H9 (cell line): ENCODE measurements around the gene PIGK. TPM values are rescaled to one million over a fixed set of nuclear protein-coding genes. Genes with fewer than 3 reads are reported as not detected.

Experiments used
- DNase-seq: peaks from one replicate; pipeline ENCODE4 v3.0.0-alpha.2; 2017
- H2AFZ ChIP-seq: one replicate; pipeline ENCODE4 v1.6.1; 2013; ENCODE audit warnings: mild to moderate bottlenecking, low read length, control low read depth, moderate library complexity
- H2AK5ac ChIP-seq: 2 replicates; pipeline ENCODE4 v1.6.1; 2013; ENCODE audit warnings: low read length, control low read depth, mixed read lengths; ENCODE audit not compliant: insufficient read length
- H2BK120ac ChIP-seq: one replicate; pipeline ENCODE4 v1.6.1; 2013; ENCODE audit warnings: low read depth, mild to moderate bottlenecking, low read length, control low read depth, inconsistent platforms; ENCODE audit not compliant: poor library complexity, severe bottlenecking
- H2BK12ac ChIP-seq: 2 replicates; pipeline ENCODE4 v1.6.1; 2013; ENCODE audit warnings: low read length, control low read depth, mixed read lengths, low read depth; ENCODE audit not compliant: insufficient read length
- H2BK15ac ChIP-seq: 2 replicates; pipeline ENCODE4 v1.6.1; 2013; ENCODE audit warnings: low read depth, low read length, control low read depth
- H2BK20ac ChIP-seq: one replicate; pipeline ENCODE4 v1.6.1; 2013; ENCODE audit warnings: low read depth, mild to moderate bottlenecking, low read length, control low read depth, inconsistent platforms; ENCODE audit not compliant: poor library complexity, severe bottlenecking
- H2BK5ac ChIP-seq: 2 replicates; pipeline ENCODE4 v1.6.1; 2013; ENCODE audit warnings: low read length, control low read depth, mixed read lengths; ENCODE audit not compliant: insufficient read length
- H3K14ac ChIP-seq: 2 replicates; pipeline ENCODE4 v1.6.1; 2013; ENCODE audit warnings: low read length, control low read depth; ENCODE audit not compliant: insufficient read depth
- H3K18ac ChIP-seq: 2 replicates; pipeline ENCODE4 v1.6.1; 2013; ENCODE audit warnings: low read depth, mild to moderate bottlenecking, mixed read lengths, low read length, control low read depth; ENCODE audit not compliant: insufficient read length
- H3K23ac ChIP-seq: 2 replicates; pipeline ENCODE4 v1.6.1; 2013; ENCODE audit warnings: low read length, control low read depth, mixed read lengths, low read depth; ENCODE audit not compliant: insufficient read length
- H3K23me2 ChIP-seq: 2 replicates; pipeline ENCODE4 v1.6.1; 2013; ENCODE audit warnings: low read depth, mild to moderate bottlenecking, mixed read lengths, low read length, control low read depth; ENCODE audit not compliant: insufficient read length, poor library complexity, severe bottlenecking
- H3K27ac ChIP-seq: 2 replicates; pipeline ENCODE4 v1.5.1; 2013; ENCODE audit warnings: low read length, control low read depth, mixed read lengths, low read depth; ENCODE audit not compliant: insufficient read length
- H3K27me3 ChIP-seq: 2 replicates; pipeline ENCODE4 v1.6.1; 2013; ENCODE audit warnings: low read length, control low read depth, inconsistent platforms; ENCODE audit not compliant: insufficient read depth
- H3K4ac ChIP-seq: 2 replicates; pipeline ENCODE4 v1.6.1; 2013; ENCODE audit warnings: low read depth, mild to moderate bottlenecking, control low read depth, inconsistent platforms, low read length, moderate library complexity
- H3K4me1 ChIP-seq: 2 replicates; pipeline ENCODE4 v1.6.1; 2013; ENCODE audit warnings: low read length, control low read depth, inconsistent platforms; ENCODE audit not compliant: insufficient read depth
- H3K4me2 ChIP-seq: 2 replicates; pipeline ENCODE4 v1.6.1; 2013; ENCODE audit warnings: low read length, control low read depth, mixed read lengths; ENCODE audit not compliant: insufficient read length, insufficient read depth
- H3K56ac ChIP-seq: 2 replicates; pipeline ENCODE4 v1.6.1; 2013; ENCODE audit warnings: low read depth, mild to moderate bottlenecking, mixed read lengths, low read length, control low read depth; ENCODE audit not compliant: insufficient read length
- H3K79me1 ChIP-seq: 2 replicates; pipeline ENCODE4 v1.6.1; 2013; ENCODE audit warnings: low read depth, mild to moderate bottlenecking, moderate library complexity, low read length, control low read depth, inconsistent platforms; ENCODE audit not compliant: insufficient read depth, poor library complexity, severe bottlenecking
- H3K79me2 ChIP-seq: 2 replicates; pipeline ENCODE4 v1.6.1; 2013; ENCODE audit warnings: low read length, control low read depth, inconsistent platforms; ENCODE audit not compliant: insufficient read depth
- H3K9ac ChIP-seq: 2 replicates; pipeline ENCODE4 v1.6.1; 2013; ENCODE audit warnings: low read length, control low read depth, mixed read lengths; ENCODE audit not compliant: insufficient read length; ENCODE audit errors: extremely low read depth
- H3K9me3 ChIP-seq: one replicate; pipeline ENCODE4 v1.6.1; 2013; ENCODE audit warnings: low read depth, low read length, inconsistent platforms; ENCODE audit not compliant: control insufficient read depth
- H3T11ph ChIP-seq: one replicate; pipeline ENCODE4 v1.6.1; 2013; ENCODE audit warnings: mild to moderate bottlenecking, low read length, control low read depth, inconsistent platforms
- H4K20me1 ChIP-seq: one replicate; pipeline ENCODE4 v1.6.1; 2013; ENCODE audit not compliant: control insufficient read depth, insufficient read length, insufficient read depth
- H4K5ac ChIP-seq: 2 replicates; pipeline ENCODE4 v1.6.1; 2013; ENCODE audit warnings: low read depth, mild to moderate bottlenecking, mixed read lengths, low read length, control low read depth; ENCODE audit not compliant: insufficient read length
- H4K8ac ChIP-seq: replicated peaks from 2 replicates; pipeline ENCODE4 v1.6.1; 2013; ENCODE audit warnings: low read length, control low read depth, mixed read lengths, low read depth; ENCODE audit not compliant: insufficient read length
- H4K91ac ChIP-seq: 2 replicates; pipeline ENCODE4 v1.6.1; 2013; ENCODE audit warnings: low read depth, mild to moderate bottlenecking, moderate library complexity, mixed read lengths, low read length, control low read depth; ENCODE audit not compliant: insufficient read length
- H3K27ac Mint-ChIP-seq, 3 experiments: 2 replicates in 2 of 3; 3 replicates in 1 of 3; pipeline ENCODE4 v1.8.0; 2020 to 2021; ENCODE audit warnings: mixed read lengths in 3 of 3, mild to moderate bottlenecking in 1 of 3, moderate library complexity in 1 of 3
- H3K27me3 Mint-ChIP-seq: 2 replicates; pipeline ENCODE4 v1.8.0; 2021; ENCODE audit warnings: low read depth, mild to moderate bottlenecking, moderate library complexity, mixed read lengths
- H3K36me3 Mint-ChIP-seq, 3 experiments: 2 replicates in 2 of 3; 3 replicates in 1 of 3; pipeline ENCODE4 v1.8.0; 2020 to 2021; ENCODE audit warnings: low read depth in 3 of 3, mixed read lengths in 3 of 3; ENCODE audit not compliant: insufficient read depth in 1 of 3
- H3K4me1 Mint-ChIP-seq, 2 experiments: 2 replicates each; pipeline ENCODE4 v1.8.0; 2020; ENCODE audit warnings: mixed read lengths in 2 of 2
- H3K4me3 Mint-ChIP-seq, 2 experiments: 2 replicates in 1 of 2; 3 replicates in 1 of 2; pipeline ENCODE4 v1.8.0; 2020 to 2021; ENCODE audit warnings: mild to moderate bottlenecking in 2 of 2, mixed read lengths in 2 of 2, moderate library complexity in 1 of 2
- H3K9me3 Mint-ChIP-seq, 2 experiments: 2 replicates in 1 of 2; 3 replicates in 1 of 2; pipeline ENCODE4 v1.8.0; 2020; ENCODE audit warnings: mild to moderate bottlenecking in 2 of 2, mixed read lengths in 2 of 2, moderate library complexity in 1 of 2
- WGBS: extraction: QIAGEN DNeasy Blood & Tissue Kit; methylation state at CpG from one replicate; pipeline ENCODE4 v1.1.7; 2013; ENCODE audit warnings: missing lambda C conversion rate, low lambda C conversion rate, mixed read lengths; ENCODE audit not compliant: insufficient read length; ENCODE audit errors: extremely low coverage; 5-methylcytosine and 5-hydroxymethylcytosine counted together
- total RNA-seq: library from RNA; stranded (reverse); gene quantifications from 2 replicates; pipeline ENCODE4 v1.2.1, GENCODE V29; 2021
- TF ChIP-seq, protein P1 (sequence below): fragments of 200-600 bp; sonication (generic); conservative IDR thresholded peaks from 3 replicates; pipeline ENCODE4 v1.8.0; 2021; ENCODE audit warnings: antibody characterized with exemption, mild to moderate bottlenecking

The PIGK gene
- total RNA-seq, 1 experiment from 2014 or later: 22.1 TPM

DNA sequence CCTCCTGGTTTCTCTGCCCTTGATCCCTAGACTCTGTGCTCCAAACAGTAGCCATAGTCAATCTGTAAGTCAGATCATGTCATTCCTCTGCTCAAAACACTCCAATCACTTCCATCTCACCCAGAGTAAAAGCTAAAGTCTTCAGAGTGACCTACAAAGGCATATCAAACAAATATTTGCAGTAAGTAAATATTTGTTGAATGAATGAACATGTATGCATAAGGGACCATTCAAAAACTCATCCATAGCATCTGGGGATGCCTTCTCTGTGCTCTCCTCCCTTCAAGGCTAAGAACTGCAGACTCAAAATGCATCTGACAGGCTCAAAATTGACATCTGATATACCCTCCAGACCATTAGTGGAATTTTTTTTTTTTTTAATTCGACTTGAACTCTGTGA, 44.5 kb upstream of the PIGK start:
- no peak overlapping the region for H3K14ac ChIP-seq
- no peak overlapping the region for H3K4ac ChIP-seq
- H2BK20ac ChIP-seq: no peak overlapping the region
- no peak overlapping the region for H2BK15ac ChIP-seq
- Mint-ChIP-seq H3K4me1 (peaks cover 8 to 10% of the 10 kb centered on the region in 2 experiments), H3K27me3 (peaks cover 20% of the 10 kb centered on the region), H3K9me3 (no peaks in the 10 kb centered on the region), H3K36me3 (no peaks in the 10 kb centered on the region), H3K27ac (no peak overlapping the region), H3K4me3 (no peak overlapping the region)
- no peak overlapping the region for H2AFZ ChIP-seq
- H3K9me3 ChIP-seq: no peaks in the 10 kb centered on the region
- no peaks in the 10 kb centered on the region for H3K79me1 ChIP-seq
- H4K5ac ChIP-seq: no peak overlapping the region
- H2BK120ac ChIP-seq: no peak overlapping the region
- H3K23ac ChIP-seq: no peak overlapping the region
- TF ChIP-seq, protein P1, sequence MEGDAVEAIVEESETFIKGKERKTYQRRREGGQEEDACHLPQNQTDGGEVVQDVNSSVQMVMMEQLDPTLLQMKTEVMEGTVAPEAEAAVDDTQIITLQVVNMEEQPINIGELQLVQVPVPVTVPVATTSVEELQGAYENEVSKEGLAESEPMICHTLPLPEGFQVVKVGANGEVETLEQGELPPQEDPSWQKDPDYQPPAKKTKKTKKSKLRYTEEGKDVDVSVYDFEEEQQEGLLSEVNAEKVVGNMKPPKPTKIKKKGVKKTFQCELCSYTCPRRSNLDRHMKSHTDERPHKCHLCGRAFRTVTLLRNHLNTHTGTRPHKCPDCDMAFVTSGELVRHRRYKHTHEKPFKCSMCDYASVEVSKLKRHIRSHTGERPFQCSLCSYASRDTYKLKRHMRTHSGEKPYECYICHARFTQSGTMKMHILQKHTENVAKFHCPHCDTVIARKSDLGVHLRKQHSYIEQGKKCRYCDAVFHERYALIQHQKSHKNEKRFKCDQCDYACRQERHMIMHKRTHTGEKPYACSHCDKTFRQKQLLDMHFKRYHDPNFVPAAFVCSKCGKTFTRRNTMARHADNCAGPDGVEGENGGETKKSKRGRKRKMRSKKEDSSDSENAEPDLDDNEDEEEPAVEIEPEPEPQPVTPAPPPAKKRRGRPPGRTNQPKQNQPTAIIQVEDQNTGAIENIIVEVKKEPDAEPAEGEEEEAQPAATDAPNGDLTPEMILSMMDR: no peak
- WGBS: no CpG with 5 or more reads among the region's 1 CpG
- peaks cover 4% of the 10 kb centered on the region; the same call in 1 of the 2 replicates for H3K27me3 ChIP-seq
- H2BK5ac ChIP-seq: no peak overlapping the region
- H4K8ac ChIP-seq: no peak overlapping the region
- H3K18ac ChIP-seq: no peak overlapping the region
- no peak overlapping the region for H3K56ac ChIP-seq
- DNase-seq: no peak
- no peaks in the 10 kb centered on the region for H3K23me2 ChIP-seq
- no peak overlapping the region for H3K4me2 ChIP-seq
- H3K4me1 ChIP-seq: no peaks in the 10 kb centered on the region
- no peaks in the 10 kb centered on the region for H3K79me2 ChIP-seq
- no peak overlapping the region for H3T11ph ChIP-seq
- no peak overlapping the region for H3K9ac ChIP-seq
- H2AK5ac ChIP-seq: no peak overlapping the region
- H4K20me1 ChIP-seq: no peaks in the 10 kb centered on the region
- no peak overlapping the region for H3K27ac ChIP-seq
- H4K91ac ChIP-seq: no peak overlapping the region
- no peak overlapping the region for H2BK12ac ChIP-seq
